CD4-positive, alpha-beta T cell treated with Interleukin-15 for 4 hours (primary cell): ENCODE results near the gene NYNRIN.
"Not testable (repeated sequence)": the region's sequence is repeated elsewhere in the genome, so short reads cannot be mapped to it uniquely, and the experiment has no call there.

Source experiments
- DNase-seq: peaks from one replicate; pipeline ENCODE4 v3.0.0-alpha.2; 2020; ENCODE audit warnings: low spot score

The NYNRIN gene

GRCh38 chr14:24369907-24370687, 28.7 kb upstream of the NYNRIN start:
- no peak for DNase-seq

DNA sequence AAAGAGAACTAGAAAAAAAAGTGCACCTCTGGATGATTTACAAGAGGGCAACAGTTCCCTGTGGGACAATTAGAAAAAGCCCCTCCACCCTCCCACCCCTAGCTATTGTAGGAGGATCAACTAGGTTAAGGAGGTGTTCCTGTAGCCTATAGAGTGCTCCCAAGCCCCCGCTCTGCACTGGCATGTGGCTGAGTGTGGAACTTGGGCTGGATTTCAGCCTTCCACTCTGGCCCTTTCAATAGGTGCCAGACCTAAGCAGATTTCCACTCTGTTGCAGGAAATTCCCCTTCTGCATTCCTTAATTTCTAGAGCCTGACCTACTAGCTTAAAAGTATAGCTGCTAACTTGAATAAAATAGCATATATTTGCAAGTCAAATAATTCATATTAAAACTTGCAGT, 28.1 kb upstream of the NYNRIN start:
- no peak for DNase-seq

GRCh38 chr14:24371605-24372004, 27.2 kb upstream of the NYNRIN start:
- DNase-seq, result not testable (repeated sequence)

DNA sequence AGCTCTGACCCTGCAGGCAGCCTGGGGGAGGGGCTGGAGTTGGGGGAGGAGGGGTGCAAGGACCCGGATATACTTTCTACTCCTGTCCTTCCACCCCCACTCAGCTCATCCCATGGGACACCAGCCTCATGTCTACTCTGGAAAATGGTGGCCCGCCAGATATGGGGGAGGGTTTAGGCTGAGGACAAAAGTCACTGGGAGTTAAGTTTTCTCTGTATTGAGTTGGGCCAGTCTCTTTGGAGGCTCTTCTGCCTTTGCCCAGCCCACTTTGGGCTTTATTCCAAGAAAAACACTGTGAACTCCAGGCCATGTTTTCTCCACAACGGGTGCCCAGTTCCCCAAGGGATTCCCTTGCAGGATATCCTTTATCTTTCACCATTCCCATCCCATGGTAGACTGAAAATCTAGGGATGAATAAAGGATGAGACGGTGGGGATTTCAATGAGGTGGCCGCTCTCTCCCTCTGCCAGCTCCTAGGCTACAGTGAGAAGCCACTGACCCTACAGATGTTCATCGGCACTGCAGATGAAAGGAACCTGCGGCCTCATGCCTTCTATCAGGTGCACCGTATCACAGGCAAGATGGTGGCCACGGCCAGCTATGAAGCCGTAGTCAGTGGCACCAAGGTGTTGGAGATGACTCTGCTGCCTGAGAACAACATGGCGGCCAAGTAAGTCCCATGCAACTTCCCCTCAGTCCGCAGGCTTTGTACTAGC, 25.9 kb upstream of the NYNRIN start:
- DNase-seq, result no peak

- DNase-seq, result no peak
Measured at GRCh38 chr14:24376448-24377070, 22.2 kb upstream of the NYNRIN start.

DNA sequence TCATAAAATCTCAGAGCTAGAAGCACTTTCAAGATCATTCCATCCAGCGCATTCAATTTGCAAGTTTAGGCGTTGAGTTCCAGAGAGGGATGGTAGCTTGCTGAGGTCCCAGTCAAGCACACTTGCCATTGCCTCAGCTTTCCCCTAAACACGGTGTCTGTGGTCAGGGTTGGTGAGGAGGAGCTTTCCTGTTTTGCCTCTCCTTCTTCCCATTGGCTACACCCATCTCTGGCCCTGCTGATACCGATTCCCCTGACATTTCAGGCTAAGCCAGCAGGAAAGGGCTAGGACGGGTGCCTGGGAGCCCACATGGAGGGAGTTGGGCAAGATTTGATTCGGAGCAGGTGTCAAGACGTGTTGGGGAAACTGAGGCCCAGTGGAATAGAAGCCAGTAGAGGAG, 21.7 kb upstream of the NYNRIN start:
- DNase-seq, result no peak

- no peak for DNase-seq
Measured at GRCh38 chr14:24377657-24378056, 21.1 kb upstream of the NYNRIN start.

DNA sequence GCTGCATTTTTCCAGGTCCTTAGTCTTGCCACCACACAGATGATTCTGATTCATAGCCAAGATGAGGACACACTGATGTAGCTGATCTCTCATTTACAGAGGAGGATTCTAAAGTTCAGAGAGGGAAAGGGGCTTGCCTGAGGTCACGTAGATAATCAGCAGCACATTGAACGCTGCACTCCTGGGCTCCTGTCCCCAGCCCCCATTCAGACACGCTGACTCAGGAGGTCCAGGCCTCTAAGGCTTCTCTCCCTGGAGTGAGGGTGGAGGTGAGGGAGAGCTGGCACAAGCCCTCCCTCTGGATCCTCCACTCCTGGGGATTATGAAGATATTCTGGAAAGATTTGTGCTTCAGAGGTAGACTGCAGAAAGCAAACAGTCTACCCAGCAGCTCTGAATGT, 20.5 kb upstream of the NYNRIN start:
- DNase-seq, result no peak

DNA sequence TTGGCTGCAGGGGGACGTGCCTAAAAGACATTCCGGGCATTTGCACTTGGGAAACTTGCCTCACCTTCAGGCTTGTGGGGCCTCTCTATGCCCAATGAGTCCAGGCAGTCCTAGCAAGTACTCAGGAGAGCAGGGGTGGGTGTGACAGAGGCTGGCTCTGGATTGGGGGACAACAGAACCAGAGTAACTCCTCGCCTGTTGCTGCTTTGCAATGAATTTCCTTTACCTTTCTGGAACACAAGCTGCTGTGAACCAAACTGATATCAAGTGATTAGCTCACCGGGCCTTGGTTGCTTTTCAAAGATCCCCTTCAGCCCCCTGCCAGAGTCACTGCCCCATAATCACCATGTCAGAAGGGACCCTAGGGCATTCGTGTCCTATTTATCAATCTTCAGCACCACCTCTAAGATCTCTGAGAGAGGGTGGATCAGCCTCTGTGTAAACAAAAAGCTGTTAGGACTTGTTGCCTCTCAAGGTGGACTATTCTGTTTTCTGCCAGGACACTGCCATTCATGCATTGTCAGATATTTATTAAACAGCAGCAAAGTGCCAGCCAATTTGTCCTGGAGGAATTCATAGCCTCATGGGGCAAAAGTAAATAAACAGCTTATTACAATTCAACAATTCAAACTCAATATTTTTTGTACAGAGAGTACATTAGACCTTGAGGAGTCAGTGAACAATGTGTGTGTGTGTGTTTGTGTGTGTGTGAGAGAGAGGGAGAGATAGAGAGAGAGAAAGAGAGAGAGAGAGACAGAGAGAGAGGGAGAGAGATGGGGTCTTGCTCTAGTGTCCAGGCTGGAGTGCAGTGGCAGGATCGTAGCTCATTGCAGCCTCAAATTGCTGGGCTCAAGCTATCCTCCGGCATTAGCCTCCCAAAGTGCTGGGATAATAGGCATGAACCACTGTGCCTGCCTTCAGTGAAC, 19.6 kb upstream of the NYNRIN start:
- DNase-seq, result no peak

DNA sequence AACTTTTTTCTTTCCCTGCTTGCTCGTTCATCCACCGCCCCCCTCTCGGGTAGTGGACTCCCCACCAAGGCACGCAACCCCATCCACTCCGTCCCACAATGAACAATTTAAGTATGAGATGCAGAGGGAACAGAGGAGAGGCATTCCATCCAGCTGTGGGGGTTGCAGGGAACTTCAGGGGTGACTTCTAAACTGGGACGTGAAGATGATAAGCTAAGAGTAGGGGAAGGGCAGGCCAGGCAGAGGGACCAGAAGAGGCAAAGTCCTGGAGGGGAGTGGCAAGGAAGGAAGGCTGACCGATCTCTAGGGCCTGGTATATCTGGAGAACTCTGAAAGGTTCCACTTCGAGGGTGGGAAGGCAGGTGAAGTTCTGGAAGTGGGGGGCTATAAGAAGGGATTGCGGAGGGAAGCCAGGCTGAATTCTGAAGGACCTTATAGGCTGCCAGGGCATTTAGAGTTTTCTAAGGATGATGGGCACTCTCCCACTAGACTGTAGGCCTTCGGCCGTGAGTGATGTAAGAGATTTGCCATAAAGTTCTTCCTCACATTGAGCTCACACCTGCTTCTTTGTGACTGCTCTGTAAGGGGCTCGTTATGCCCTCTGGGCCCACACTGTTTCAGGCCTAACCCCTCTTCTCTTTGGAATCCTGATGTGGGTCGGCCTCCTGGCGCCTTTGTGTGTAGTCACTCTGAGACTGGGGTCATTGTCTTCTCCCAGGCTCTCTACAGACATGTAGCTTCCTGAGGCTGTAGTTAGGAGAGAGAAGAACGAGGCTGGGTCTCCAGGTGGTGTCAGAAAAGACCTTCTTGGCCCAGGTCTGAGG, 18.7 kb upstream of the NYNRIN start:
- no peak for DNase-seq

GRCh38 chr14:24381363-24382063, 17.3 kb upstream of the NYNRIN start:
- DNase-seq, result no peak

DNA sequence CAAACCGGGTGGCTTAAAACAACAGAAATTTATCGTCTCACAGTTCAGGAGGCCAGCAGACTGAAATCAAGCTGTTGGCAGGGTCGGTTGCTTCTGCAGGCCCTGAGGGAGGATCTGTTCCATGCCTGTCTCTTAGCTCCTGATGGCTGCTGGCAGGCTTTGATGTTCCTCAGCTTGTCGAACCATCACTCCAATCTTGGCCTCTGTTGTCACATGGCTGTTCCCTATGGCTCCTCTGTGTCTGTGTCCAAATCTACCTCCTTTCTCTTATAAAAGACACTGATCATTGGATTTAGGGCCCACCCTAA, 16.8 kb upstream of the NYNRIN start:
- DNase-seq, result no peak

- DNase-seq, result no peak
Measured at GRCh38 chr14:24384169-24384568, 14.6 kb upstream of the NYNRIN start.

DNA sequence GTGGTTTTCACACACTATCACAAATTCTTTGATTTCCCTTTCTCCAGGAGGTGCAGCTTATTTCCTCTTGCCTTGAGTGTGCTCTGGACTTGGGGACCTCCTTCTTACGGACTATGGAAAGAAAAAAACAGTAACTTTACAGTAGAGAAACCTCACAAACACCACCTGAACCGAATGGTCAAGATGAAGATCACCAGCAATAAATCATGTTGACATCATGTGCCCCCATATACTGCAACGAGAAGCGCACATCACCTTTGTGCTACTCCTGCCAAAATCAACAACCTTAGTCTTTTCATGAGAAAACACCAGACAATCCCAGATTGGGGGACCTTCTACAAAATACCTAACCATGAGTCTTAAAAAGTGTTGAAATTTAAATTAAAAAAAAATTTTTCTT, 13.3 kb upstream of the NYNRIN start:
- DNase-seq, result no peak

DNA sequence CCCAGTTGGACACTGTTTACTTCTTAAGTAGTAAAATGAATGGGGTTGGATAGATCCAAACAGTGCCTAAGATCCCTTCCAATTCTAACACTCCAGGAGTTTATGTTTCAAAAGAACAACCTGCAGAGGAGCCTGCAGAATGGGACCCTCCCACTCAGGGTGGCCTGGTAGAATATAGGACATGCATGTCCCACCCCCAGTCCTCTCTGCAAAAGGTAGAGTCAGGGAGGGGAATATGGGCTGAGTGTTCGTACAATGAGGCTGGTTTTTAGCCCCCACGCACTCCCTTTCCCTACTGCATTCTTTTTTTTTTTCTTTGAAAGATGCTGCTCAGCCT, 11.8 kb upstream of the NYNRIN start:
- no peak for DNase-seq

DNA sequence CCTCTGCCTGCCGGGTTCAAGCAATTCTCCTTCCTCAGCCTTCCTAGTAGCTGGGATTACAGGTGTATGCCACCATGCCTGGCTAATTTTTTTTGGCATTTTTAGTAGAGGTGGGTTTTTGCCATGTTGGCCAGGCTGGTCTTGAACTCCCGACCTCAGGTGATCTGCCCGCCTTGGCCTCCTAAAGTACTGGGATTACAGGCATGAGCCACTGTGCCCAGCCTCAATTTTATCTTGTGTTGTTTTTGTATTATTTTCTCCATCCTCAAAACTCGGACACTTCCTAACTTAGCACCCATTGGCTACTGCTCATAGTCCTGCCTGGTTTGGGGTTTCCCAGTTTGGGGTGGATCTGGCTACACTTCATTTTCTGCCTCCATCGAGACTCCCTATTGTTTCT, 11.2 kb upstream of the NYNRIN start:
- DNase-seq, result not testable (repeated sequence)

DNA sequence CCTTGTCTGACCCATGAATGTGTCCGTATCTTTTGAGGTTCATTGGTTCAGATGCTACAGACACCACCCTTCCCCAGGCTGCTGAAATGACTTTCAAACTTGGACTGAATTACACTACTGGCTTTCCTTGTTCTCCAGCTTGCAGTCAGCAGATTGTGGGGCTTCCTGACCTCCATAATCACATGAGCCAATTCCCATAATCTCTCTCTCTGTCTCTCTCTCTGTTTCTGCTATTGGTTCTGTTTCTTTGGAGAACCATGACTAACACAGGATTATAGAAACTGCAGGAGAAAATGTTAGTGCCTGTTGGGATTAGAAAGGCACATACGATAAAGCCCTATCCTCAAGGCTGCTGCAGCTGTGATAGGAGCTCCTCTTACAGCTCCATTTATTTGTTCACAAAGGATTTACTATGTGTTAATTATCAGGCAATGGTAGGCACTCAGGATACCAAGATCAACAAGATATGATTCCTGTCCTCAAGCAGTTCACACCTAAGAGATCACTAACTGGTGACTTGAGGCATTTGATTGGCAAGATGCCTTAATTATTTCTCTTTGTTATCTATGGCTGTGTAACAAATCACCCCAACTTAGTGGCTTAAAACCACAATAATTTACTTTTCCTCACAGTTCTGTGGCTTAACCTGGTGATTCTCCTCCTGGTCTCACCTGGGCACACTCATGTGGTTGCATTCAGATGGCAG, 10.2 kb upstream of the NYNRIN start:
- DNase-seq, result no peak

DNA sequence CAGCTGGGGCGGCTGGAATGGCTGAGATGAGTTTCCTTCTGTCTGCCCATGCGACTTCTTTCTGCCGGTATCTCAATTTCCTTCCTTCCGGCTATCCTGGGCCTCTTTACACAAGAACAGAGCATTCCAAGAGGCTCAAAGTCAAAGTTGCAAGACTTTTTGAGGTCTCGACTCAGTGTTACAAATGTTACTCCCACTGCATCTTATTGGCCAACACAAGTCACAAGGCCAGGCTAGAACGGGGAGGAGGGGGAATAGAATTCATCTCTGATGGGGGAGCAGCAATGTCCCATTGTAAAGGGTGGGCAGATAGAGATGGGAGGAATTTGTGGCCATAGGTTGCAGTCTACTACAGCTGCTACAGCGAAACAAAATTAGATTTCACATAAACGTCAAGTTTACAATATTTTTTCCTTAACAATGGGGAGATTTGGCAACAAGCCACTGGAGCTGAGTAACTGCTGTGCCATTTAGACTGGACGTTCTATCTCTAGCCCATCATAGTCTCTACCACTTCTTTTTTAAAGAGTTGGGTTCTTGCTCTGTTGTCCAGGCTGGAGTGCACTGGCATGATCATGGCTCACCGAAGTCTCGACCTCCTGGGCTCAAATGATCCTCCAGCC, 9.5 kb upstream of the NYNRIN start:
- DNase-seq, result no peak

GRCh38 chr14:24390701-24391468, 7.9 kb upstream of the NYNRIN start:
- DNase-seq, result no peak
